Measurements from ENCODE around the gene LRFN5.

Gene LRFN5

GRCh38 chr14:41641690-41642089 lies 35.0 kb downstream of the LRFN5 start:
- H3K4me3 ChIP-seq (ENCODE audit: low read depth, low read length) = no peak overlapping the region
- no peak for TF ChIP-seq CTCF (IDR thresholded peaks at IDR 0.05; ENCODE audit: borderline replicate concordance, insufficient read depth, low read depth, low read length)

- no peak for TF ChIP-seq CTCF (IDR thresholded peaks at IDR 0.05; ENCODE audit: borderline replicate concordance, insufficient read depth, low read depth, low read length)
- no peak overlapping the region for H3K4me3 ChIP-seq (ENCODE audit: low read depth, low read length)
Observed at GRCh38 chr14:41642367-41642766, 35.7 kb downstream of the LRFN5 start.

GRCh38 chr14:41642789-41643188 lies 36.1 kb downstream of the LRFN5 start:
- no peak for TF ChIP-seq CTCF (IDR thresholded peaks at IDR 0.05; ENCODE audit: borderline replicate concordance, insufficient read depth, low read depth, low read length)
- H3K4me3 ChIP-seq (ENCODE audit: low read depth, low read length) = no peak overlapping the region

GRCh38 chr14:41644606-41645005 lies 37.9 kb downstream of the LRFN5 start:
- no peak overlapping the region for H3K4me3 ChIP-seq (ENCODE audit: low read depth, low read length)
- no peak for TF ChIP-seq CTCF (IDR thresholded peaks at IDR 0.05; ENCODE audit: borderline replicate concordance, insufficient read depth, low read depth, low read length)

GRCh38 chr14:41650802-41651201 lies 44.1 kb downstream of the LRFN5 start:
- no peak overlapping the region for H3K4me3 ChIP-seq (ENCODE audit: low read depth, low read length)
- no peak for TF ChIP-seq CTCF (IDR thresholded peaks at IDR 0.05; ENCODE audit: borderline replicate concordance, insufficient read depth, low read depth, low read length)

GRCh38 chr14:41654196-41654595 lies 47.5 kb downstream of the LRFN5 start:
- no peak for TF ChIP-seq CTCF (IDR thresholded peaks at IDR 0.05; ENCODE audit: borderline replicate concordance, insufficient read depth, low read depth, low read length)
- no peak overlapping the region for H3K4me3 ChIP-seq (ENCODE audit: low read depth, low read length)

- no peak overlapping the region for H3K4me3 ChIP-seq (ENCODE audit: low read depth, low read length)
- no peak for TF ChIP-seq CTCF (IDR thresholded peaks at IDR 0.05; ENCODE audit: borderline replicate concordance, insufficient read depth, low read depth, low read length)
Observed at GRCh38 chr14:41662780-41663472, 56.2 kb downstream of the LRFN5 start.

Data from GM12875 (cell line).